NCI-H128 (cell line): ENCODE data around the gene ACHE.

Experiments used
- DNase-seq: peaks from one replicate; lab custom pipeline; 2025; ENCODE audit not compliant: unreplicated experiment; lab: John Stamatoyannopoulos, UW

ACHE gene

GRCh38 chr7:100885440-100886141, 10.1 kb downstream of the ACHE start:
- DNase-seq: no peak

- no peak for DNase-seq
Measured at GRCh38 chr7:100884736-100885439, 10.8 kb downstream of the ACHE start.

- no peak for DNase-seq
Measured at GRCh38 chr7:100882785-100883526, 12.7 kb downstream of the ACHE start.

- no peak for DNase-seq
Measured at GRCh38 chr7:100882201-100882600, 13.5 kb downstream of the ACHE start.

DNA sequence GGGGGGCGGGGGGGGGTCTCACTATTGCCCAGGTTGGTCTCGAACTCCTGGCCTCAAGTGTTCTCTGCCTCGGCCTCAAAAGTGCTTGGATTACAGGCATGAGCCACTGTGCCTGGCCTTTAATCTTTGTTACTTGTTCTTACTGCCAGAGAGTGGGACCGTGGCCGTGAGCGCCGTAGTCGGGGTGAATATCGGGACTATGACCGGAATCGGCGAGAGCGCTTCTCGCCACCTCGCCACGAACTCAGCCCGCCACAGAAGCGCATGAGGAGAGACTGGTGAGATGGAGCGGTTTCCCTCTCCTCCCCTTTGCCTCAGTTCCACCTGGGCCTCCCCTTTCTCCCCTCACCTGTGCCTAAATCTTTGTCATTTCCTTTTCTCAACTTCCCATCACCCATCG, 14.6 kb downstream of the ACHE start:
- no peak for DNase-seq

GRCh38 chr7:100880645-100881044, 15.0 kb downstream of the ACHE start:
- DNase-seq: no peak

- DNase-seq: no peak
Measured at GRCh38 chr7:100879685-100880261, 15.9 kb downstream of the ACHE start.

DNA sequence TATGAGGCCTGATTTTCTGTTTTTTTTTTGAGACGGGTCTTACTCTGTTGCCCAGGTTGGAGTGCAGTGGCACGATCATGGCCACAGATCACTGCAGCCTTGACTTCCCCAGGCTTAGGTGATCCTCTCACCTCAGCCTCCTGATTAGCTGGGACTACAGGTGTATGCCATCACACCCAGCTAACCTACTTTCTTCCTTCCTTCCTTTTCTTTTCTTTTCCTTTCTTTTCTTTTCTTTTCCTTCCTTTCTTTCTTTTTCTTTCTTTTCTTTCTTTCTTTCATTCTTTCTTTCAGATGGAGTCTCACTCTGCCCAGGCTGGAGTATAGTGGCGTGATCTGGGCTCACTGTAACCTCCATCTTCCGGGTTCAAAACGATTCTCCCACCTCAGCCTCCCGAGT, 17.0 kb downstream of the ACHE start:
- no peak for DNase-seq

GRCh38 chr7:100878013-100878412, 17.7 kb downstream of the ACHE start:
- no peak for DNase-seq

DNA sequence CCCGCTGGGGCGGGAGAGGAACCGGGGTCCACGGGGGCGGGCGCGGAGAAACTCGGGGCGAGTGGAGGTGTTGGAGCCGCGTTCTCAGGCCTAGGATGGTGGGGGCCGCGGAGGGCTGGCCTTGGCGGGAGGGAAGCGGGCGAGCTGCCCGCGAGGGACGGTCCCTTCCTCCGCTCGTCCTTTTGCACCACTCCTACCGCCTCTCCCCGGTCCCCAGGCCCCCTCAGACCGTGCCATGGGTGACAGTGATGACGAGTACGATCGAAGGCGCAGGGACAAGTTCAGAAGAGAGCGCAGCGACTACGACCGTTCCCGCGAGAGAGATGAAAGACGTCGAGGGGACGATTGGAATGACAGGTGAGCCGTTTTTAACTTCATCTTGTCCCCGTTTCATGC, 20.3 kb downstream of the ACHE start:
- DNase-seq: no peak

- DNase-seq: peak; percentile 99
Measured at GRCh38 chr7:100874577-100875355, 20.9 kb downstream of the ACHE start, which contains the start of gene SRRT. SRRT (plus strand) TSS chr7:100875103; CDS start chr7:100875591, 488 bp downstream.

DNA sequence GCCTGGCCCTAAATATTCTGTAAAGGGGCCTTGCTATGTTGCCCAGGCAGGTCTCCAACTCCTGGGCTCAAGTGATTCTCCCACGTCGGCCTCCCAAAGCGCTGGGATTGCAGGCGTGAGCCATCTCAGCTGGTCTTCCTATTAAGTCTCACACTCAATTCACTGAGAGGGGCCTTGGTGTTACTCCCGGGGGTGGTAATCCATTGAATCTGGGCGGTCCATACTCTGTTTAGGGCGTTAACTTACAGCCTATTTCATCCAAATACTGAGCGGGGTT, 21.4 kb downstream of the ACHE start:
- no peak for DNase-seq

DNA sequence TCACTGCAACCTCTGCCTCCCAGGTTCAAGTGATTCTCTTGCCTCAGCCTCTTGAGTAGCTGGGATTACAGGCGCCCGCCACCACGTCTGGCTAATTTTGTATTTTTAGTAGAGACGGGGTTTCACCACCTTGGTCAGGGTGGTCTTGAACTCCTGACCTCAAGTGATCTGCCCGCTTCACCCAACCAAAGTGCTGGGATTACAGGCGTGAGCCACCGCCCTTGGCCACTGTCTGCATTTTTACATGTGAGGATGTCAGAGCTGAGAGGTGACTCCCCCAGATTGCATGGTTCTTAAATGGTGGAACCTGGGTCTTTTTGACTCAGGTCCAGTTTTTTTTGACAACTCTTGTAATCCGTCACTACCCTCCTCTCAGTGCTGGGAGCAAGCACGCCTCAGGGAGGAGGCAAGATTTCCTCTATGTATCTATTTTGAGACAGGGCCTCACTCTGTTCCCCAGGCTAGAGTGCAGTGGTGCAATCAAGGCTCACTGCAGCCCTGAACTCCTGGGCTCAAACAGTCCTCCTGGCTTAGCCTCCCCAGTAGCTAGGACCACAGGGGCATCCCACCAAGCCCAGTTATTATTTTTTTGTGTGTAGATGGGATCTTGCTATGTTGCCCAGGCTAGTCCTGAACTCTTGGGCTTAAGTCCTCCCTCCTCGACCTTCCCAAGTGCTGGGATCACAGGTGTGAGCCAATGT, 21.9 kb downstream of the ACHE start:
- no peak for DNase-seq

DNA sequence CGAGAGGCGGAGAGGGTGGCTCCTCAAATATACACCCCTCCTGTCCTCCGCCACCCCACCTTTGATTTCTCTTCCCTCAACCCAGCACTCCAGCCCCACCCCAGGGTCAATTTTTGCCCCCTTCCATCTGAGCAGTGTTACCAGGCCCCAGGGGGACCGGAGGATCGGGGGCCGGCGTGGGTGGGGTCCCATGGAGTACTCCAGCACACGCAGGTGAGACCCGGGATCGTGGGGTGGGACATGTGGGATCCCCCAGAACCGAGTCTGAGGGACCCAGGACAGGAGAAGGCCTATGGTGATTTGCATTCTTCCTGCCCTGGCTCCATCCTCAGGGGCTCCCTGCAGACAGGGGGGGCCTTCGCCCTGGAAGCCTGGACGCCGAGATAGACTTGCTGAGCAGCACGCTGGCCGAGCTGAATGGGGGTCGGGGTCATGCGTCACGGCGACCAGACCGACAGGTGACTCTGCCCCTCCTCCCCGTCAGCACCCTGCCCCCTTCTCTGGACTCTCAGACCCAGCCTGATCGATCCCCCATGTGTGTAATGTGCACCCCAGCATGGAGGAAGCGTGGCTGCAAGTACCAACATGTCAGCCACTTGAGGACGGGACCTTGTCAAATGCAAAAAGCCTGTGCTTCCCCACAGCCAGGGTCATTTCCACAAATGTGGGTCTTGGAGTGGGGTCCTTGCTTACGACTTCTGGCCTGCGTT, 27.8 kb downstream of the ACHE start:
- no peak for DNase-seq

DNA sequence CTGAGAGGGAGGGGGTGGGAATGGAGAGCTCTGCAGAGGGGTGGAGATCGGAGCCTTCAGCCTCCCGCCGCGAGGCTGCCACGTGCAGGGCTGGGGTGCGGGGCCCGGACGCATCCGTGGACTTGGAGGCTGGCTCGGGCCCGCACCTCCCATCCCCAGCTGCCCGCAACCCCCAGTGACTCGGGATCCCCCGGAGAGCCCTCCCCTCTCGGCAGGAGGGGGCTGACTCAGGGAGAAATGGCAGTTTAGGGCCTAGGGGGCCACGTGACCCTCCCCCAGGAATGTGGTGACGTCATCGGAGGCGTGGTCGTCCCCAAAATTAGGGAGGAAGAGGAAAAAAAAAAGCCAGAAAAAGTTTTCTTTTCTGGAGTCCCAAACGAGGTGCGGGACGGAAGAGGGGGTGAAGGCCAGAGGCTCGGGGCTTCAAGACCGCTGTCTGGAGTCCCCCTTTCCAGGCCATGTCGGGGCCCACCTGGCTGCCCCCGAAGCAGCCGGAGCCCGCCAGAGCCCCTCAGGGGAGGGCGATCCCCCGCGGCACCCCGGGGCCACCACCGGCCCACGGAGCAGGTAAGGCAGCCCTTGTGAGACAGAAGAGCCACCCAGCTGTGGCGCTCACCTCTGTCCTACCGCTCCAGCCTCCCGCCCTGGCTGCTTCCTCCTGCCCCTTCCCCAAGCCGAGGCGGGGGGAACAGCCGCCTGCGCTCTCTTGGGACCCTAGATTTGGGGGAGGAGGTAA, 28.5 kb downstream of the ACHE start, which contains the start of gene TRIP6:
TRIP6 (plus strand) TSS at position 348 of the 736 bp plus-strand sequence; CDS start at position 459, 111 bp downstream.
- no peak for DNase-seq

- no peak for DNase-seq
Measured at GRCh38 chr7:100866729-100867039, 29.0 kb downstream of the ACHE start.

DNA sequence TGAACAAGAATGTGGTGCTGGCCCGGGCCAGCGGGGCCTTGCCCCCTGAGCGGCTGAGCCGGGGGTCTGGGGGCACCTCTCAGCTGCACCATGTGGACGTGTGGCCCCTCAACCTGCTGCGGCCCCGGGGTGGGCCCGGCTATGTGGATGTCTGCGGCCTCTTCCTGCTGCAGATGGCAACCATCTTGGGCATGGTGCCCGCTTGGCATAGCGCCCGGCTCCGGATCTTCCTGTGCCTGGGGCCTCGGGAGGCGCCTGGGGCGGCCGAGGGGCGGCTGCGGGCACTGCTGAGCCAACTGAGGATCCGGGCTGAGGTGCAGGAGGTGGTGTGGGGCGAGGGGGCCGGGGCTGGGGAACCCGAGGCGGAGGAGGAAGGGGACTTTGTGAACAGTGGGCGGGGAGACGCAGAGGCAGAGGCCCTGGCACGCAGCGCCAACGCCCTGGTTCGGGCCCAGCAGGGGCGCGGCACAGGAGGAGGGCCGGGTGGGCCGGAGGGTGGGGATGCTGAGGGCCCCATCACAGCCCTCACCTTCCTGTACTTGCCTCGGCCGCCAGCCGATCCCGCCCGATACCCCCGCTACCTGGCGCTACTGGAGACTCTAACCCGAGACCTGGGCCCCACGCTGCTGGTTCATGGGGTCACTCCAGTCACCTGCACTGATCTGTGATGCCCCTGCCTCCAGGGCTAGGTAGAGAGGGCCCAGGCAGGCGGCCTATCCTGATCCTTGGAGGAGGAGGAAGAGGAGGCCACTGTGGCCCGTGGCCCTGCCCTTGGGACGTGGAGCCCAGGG, 29.6 kb downstream of the ACHE start:
- no peak for DNase-seq

GRCh38 chr7:100865372-100865911, 30.2 kb downstream of the ACHE start:
- DNase-seq: no peak
